ENCODE measurements around the gene EFHB. TPM values are rescaled to one million over a fixed set of nuclear protein-coding genes. Genes with fewer than 3 reads are reported as not detected.

The EFHB gene
- total RNA-seq, 1 experiment from 2014 or later, result 1.9 TPM

Other genes with a start within 250 kb of the EFHB start
- gene RAB5A, start 12.9 kb upstream of the EFHB start, total RNA-seq (2021), result 84.8 and 85.2 TPM in 2 replicates
- gene PP2D1, start 78.0 kb upstream of the EFHB start, total RNA-seq (2021), result not detected in 2 replicates
- gene KAT2B, start 106.2 kb upstream of the EFHB start, total RNA-seq (2021), result 5.7 and 6.3 TPM in 2 replicates